ENCODE results near the gene HEATR9.

- TF ChIP-seq CTCF (IDR thresholded peaks at IDR 0.05) (no peak), ATF6 (CRISPR knock-in tag; IDR thresholded peaks at IDR 0.05) (no peak), CREB1 (CRISPR knock-in tag; IDR thresholded peaks at IDR 0.05) (no peak), SMAD3 (CRISPR knock-in tag; IDR thresholded peaks at IDR 0.05; ENCODE audit: borderline replicate concordance) (no peak), JUN (CRISPR knock-in tag; IDR thresholded peaks at IDR 0.05) (no peak), NFYB (CRISPR knock-in tag; conservative IDR thresholded peaks at IDR 0.05; ENCODE audit: low read depth) (no peak)
- TF ChIP-seq, protein P1, sequence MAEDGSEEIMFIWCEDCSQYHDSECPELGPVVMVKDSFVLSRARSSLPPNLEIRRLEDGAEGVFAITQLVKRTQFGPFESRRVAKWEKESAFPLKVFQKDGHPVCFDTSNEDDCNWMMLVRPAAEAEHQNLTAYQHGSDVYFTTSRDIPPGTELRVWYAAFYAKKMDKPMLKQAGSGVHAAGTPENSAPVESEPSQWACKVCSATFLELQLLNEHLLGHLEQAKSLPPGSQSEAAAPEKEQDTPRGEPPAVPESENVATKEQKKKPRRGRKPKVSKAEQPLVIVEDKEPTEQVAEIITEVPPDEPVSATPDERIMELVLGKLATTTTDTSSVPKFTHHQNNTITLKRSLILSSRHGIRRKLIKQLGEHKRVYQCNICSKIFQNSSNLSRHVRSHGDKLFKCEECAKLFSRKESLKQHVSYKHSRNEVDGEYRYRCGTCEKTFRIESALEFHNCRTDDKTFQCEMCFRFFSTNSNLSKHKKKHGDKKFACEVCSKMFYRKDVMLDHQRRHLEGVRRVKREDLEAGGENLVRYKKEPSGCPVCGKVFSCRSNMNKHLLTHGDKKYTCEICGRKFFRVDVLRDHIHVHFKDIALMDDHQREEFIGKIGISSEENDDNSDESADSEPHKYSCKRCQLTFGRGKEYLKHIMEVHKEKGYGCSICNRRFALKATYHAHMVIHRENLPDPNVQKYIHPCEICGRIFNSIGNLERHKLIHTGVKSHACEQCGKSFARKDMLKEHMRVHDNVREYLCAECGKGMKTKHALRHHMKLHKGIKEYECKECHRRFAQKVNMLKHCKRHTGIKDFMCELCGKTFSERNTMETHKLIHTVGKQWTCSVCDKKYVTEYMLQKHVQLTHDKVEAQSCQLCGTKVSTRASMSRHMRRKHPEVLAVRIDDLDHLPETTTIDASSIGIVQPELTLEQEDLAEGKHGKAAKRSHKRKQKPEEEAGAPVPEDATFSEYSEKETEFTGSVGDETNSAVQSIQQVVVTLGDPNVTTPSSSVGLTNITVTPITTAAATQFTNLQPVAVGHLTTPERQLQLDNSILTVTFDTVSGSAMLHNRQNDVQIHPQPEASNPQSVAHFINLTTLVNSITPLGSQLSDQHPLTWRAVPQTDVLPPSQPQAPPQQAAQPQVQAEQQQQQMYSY (CRISPR knock-in tag; IDR thresholded peaks at IDR 0.05): no peak
Measured at GRCh38 chr17:35842239-35842638, 26.5 kb downstream of the HEATR9 start.

Data from WTC11 (cell line).